Posterior cingulate gyrus (tissue), 11 donors: Measurements from ENCODE around the gene HDAC7.
A peak's percentile ranks its signal among the peaks of the same experiment; 100 is the strongest.

Experiments
- DNase-seq, 10 donors: peaks; one replicate each; pipeline versions ENCODE4 v3.0.0 to v3.0.0-alpha.2; 2020 to 2021; ENCODE audit warnings: mixed read lengths in 3 of 10
- intact Hi-C: fragments of 100-400 bp; cut with DNase I; formaldehyde crosslinking; loops from one replicate; pipeline ENCODE4 v1.15.1; 2023

HDAC7 gene

DNA sequence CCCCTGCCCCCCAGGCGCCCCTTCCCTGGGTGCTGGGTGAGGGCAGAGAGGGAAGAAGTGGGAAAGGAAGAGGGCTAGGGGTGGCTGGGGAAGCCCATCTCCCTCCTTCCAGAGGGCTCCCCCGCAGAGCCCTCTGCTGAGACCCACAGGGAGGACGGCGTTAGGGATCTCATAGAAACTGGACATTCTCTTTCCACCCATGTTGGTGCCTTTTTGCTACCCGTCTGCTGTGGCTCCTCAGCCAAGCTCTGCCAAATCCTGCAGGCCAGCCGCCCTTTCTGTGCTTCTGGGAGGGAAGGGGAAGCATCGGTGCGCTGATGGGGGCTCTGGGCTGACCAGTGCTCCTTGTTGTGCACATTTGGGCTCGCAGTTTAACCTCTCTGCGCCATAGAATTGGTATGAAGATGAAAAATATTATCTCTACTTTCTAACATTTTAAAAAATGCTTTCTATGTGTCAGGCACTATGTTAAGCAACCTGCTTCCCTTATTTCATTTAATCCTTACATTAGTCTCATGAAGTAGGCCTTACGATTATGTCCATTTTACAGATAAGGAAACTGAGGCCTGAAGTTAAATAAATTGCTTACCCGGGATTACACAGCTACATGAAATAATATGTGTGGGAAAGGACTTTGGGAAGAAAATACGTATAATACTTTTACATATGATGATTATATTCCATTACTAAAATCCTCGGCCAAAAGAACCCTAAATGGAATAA is 45.7 kb downstream of the HDAC7 start:
- intact Hi-C loops = no loop called here
- DNase-seq = peak in 3 of 10 donors; percentile 5 to 72 (median 71)

DNA sequence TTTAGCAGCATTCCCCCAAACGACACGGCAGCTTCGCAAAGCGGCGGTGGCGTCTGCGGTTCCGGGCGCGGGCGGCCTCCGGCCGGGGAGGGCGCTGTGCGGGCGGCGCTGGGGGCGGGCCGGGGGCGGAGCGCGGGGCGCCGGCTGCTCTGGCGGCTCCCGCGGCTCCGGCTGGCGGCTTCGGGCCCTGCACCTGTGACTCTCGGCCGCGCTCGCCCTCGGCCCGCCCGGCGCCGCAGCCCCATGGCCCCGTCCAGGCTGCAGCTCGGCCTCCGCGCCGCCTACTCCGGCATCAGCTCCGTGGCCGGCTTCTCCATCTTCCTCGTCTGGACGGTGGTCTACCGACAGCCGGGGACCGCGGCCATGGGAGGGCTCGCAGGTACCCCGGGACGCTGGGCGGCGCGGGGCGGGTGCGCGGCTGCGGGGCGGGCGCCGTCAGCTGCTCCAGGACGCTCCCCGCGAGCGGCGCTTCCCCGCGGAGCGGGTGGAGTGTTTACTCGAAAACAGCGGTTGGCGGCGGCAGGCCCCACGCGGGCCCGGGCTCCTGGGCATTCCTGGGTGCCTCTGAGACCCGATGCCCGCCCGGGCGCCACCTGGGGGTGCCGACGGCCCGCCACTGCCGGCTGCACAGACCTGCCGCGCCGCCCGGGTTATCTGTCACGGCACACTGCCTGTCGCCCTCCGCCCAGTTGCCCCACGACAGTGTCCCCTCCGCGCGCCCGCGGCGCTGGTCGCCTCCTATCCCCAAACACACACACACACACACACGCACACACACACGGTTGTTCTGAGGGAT is 46.4 kb downstream of the HDAC7 start, which contains the start of gene SLC48A1:
Gene SLC48A1 (plus strand): TSS at position 177 of the 796 bp plus-strand sequence. CDS start 67 bp downstream, at position 244.
- intact Hi-C loops = no loop called here
- DNase-seq = peak; percentile 61 to 96 (median 74)

DNA sequence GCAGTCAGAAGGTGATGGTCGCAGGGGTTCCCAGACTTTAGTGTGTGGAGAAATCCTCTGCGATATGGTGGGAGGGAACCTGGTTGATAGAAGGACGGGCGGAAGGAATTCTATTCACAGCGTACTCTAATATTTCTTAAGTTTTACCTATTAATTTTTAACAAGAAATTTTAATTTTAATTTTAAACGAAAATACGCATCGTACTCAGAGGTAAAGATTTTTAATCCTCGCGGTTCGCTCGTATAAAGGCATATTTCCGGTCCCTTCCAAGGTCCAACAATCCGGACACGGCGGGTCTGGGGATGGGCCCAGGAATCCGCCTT is 47.0 kb downstream of the HDAC7 start:
- intact Hi-C loops = no loop called here
- DNase-seq = no peak

DNA sequence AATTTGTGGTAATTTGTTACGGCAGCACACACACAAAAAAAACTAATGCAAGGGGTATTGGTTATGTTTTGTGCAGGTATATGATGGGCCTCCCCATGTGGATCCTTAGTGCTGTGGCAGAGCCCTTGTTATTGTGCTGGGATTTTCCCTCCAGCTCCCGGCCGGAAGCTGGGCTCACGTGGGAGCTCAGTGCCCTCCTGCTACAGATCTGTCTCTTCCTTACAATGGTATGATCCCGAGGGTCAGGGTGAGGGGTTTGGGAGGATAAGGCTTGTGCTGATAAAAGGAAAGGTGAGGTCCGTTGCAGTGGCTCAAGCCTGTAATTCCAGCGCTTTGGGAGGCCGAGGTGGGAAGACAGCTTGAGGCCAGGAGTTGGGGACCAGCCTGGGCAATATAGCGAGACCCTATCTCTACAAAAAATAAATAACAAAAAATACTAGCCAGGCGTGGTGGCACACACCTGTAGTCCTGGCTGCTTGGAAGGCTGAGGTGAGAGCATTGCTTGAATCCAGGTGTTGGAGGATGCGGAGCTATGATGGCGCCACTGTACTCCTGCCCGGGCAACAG is 47.5 kb downstream of the HDAC7 start:
- DNase-seq = peak in 4 of 10 donors; percentile 7 to 64 (median 50)
- intact Hi-C loops = no loop called here

DNA sequence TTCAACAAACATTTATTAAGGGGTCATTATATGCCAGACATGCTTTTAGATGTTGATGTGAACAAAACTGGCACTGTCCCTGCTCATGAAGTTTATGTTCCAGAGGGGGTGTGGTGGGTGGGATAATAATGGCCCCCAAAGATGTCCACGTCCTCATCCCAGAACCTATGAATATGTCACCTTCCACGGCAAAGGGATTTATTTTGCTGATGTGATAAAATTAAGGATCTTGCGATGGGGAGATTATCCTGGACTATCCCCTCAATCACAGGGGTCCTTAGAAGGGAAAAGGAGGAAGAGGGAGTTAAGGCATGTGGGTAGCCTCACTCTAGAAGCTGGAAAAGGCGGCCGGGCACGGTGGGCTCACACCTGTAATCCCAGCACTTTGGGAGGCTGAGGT is 48.4 kb downstream of the HDAC7 start:
- DNase-seq = peak in 3 of 10 donors; percentile 0 to 53 (median 20)
- intact Hi-C loops = no loop called here

DNA sequence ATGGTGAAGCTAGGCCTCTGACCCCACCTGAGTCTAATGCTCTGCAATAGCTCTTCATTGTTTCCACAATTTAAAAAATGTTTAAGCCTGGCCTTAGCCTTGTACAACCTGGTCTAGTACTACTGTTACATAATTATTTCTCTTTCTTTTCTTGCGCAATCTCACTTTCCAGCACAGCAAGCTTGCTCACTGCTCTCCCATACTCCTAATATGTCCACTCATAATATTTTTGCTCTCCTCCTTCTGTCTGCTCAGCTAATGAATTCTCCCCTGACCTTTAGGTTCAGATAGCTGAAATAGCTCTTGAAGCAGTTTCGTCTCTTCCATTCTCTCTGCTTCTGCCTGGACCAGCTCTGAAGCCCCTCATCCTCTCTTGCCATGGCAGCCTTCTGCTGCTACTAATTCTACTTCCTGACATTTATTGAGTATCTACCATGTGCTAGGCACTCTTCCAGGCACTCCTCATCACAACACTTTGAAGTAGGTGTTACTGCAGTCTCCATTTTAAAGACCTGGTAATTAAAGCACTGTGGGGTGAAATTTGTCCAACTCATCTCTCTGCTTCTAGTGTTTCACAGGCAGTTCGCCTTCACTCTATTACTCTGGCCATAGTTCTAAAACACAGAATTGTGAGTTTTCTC is 49.5 kb downstream of the HDAC7 start:
- intact Hi-C loops = no loop called here
- DNase-seq = no peak

DNA sequence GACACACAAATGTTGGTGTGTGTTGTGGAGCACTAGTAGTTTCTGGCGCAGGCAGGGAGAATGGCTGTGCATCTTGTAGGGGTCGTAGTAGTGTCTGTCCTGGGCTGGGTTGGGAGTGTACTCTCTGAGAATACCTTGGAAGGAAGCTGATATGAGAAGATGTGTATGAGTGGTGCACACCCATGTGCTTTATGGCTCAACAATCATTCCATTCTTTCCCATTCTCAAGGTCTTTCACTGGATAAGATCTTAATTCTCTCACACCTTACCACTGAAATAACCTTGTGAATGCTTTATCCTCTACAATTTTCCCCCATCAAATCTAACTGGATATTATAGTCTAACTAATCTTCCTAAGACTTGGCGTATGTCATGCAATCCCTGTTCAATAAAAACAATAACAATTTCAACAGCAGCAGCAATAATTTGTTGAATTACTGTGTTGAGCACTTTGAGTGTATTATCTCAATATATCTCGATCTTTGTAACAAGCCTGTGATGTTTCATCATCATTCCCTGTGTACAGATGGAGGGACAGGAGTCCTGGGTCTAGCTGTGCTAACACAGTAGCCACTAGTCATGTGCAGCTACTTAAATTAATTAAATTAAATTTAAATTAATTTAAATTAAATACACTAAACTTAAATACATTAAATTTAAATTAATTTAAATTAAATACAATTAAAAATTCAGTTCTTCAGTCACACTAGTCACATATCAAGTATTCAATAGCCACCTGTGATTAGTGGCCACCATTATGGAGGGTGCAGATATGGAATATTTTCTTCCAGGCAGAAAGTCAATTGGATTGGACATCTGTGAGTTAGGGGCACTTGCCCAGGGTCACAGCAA is 50.2 kb downstream of the HDAC7 start:
- DNase-seq = peak in 1 of 10 donors; percentile 15
- intact Hi-C loops = no loop called here

DNA sequence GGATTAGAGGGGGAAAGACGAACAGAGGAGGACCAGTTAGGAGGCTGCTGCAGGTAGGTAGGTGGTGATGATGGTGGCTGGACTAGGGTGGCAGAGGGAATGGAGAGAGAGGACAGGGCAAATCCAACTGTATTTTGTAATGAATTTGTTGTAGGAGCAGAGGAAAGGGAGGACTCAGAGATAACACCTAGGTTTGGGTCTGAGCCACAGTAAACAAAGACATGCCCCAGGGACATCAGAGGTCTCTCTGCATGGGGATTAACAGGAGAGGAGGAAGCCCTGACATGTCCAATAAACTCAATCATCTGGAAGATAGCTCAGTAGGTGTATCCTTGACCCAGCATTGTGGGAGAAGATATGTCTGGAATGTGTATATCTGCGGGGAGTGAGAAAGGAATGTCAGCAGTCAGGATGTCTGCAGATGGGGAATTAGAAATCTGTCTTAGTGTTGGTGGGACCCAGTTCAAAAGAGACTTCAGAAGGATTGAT is 51.3 kb downstream of the HDAC7 start:
- DNase-seq = no peak
- intact Hi-C loops = no loop called here

DNA sequence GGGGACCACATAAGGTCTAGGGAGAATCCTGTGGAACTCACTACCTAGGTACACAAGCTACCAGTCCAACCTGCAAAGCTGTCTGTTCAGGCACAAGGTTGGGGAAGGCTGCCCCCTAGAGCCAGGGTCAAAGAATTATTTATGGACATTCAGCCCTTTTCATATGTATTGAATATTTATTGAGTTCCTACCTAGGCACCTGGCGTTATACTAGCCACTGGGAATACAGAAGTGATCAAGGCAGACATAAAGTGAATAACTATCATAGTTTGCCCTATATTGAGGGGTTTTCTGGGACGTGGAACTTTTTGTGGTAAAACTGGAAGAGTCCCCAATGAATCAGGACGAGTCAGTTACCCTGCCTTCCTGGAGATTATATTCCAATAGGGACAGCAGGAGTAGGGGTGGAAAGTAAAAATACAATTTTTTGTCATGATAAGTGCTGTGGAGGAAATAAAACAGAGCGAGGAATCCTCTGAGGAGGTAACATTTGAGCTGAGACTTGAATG is 52.4 kb downstream of the HDAC7 start:
- DNase-seq = peak in 8 of 10 donors; percentile 27 to 81 (median 61)
- intact Hi-C loops = no loop called here

DNA sequence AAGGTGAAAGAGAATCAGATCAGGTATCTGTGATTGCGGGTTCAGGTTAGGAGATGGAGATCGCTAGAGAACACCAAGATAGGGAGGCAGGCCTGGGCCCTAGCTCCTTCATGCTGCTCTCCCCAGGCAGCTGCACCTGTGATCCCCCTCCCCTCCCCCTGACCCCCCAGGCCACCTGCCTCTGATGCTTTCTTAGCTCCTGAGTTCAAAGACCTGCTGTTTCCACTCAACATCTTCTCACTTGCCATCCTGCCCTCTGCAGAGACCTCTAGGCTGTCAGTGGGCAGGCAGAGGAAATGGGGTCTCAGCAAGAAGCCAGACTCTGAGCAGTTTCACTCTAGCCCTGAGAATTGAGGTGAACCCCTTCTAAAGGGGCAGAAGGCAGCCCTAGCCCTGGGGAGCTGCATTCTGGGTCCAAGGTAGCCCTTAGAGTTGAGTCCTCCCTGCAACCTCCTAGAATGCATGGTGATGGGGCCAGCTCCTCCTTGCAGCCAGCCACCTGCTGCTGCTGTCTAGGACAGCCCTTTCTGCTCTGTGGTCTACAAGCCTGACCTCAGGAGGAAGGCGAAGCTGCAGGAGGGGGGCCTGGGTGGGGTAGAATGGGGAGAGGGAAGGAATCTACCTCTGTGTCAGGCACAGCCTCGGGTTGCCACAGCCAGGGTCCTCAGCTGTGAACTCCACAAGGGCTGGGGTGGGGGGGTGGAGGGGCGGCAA is 53.0 kb downstream of the HDAC7 start:
- intact Hi-C loops = no loop called here

DNA sequence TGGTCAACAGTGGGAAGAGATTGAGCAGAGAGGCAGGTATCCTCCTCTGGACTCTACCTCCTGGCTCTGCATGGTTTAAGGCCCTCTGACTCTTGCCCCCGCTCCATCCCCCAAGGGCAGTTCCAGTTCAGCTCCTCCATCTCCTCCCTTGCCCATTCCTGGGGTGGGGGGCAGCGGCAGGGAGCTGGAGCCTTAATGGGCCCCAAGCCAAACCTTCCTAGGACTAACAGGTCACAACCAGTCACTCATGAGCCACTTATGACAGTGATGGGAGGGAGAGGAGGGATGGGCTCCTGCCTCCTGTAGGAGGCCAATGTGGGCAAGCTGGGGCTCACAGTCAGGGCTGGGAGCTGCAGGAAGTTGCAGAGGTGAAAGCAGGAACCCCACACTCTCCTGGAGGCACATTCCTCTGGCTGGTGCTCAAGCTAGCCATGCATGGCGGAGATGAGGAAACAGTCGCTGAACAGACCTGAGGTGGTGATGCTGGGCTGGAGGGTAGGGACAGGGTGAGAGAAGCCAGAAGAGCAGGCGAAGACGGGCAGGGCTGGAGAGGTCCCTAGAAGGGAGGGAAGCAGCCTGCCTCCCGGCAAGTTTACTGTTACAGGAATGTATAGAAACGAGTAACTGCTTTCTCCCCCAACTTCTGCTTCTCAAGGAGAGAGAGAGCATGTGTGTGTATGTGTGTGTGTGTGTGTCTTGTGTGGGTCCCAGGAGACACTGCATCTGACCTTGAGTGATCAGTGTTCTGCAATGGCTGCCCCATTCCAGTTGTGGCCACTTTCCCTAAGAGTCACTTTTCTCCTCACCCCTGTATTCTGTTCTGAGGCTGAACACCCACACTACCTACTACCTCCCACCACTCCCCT is 56.0 kb downstream of the HDAC7 start:
- intact Hi-C loops = no loop called here

More for the DNA sequence above, 53.0 kb downstream of the HDAC7 start:
- DNase-seq = peak in 1 of 10 donors; percentile 26

DNA sequence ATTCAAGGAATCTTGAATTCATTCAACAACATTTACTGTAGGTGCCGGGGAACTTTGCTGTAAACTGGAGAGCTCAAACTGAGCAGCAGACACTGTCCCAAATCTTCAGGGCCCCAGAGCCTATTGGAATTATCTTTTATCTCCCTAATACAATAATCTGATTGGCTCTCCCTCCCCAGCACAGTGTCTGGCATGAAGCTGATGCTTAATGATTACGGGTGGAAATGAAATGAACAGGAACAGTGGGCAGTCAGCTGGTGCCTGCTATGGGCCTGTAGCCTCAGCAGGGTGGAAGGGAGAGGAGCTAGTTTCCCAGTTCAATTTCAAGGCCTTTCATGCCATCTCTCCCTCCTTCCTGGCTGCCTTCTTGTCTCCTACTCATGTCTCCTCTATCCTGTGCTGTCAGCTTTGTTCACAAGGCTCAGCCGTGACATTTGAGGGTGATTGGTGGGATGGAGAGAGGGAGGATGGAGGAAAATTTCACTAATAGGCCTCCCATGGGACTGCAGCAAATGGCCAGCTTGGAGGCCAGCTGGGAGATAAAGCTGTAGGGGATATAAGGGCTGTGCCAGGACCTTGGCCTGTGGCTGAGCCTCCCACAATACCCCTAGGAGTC is 56.7 kb downstream of the HDAC7 start:
- DNase-seq = peak in 1 of 10 donors; percentile 9
- intact Hi-C loops = no loop called here

More for the DNA sequence above, 56.0 kb downstream of the HDAC7 start:
- peak in 3 of 10 donors; percentile 7 to 42 (median 23) for DNase-seq

DNA sequence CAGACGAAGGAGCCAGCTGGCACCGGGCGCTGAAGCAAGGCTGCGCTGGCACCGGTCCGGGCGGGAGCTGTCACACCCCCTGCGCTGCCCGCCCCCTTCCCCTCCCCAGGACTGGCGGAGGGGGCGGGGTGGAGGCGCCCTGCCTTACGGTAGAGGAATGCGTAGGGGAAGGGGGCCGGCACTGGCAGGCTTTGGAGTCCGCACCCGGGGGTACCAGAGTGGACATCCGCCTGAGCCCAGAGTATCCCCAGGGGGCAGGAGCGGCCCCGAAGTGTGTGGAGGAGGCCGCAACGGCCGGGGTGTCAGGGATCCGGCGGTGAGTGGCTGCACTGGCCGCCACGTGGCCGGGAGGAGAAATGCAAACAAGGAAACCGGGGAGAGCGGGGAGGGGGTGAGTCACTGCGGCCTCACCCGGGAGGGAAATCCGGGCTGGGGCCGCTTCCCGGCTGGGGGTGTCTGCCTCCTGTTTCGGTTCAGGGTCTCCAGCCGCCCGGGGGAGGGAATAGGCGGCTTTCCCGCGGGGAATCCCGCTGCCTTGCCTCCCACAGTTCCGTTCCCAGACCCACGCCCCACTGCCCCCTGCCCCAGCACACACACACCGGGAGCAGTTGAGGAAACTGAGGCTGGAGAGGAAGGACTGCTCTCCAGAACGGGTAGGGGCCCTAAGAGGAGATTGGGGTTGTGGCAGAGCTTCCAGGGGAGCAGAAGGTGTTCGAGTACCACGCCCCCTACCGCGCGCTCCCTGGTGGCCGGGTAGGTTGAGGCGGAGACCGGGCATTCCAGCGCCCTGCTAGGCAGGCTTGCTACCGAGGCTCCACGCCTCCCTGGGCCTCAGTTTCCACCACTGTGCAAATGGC is 60.6 kb downstream of the HDAC7 start, which contains the start of gene RAPGEF3:
Gene RAPGEF3 (minus strand): TSS at position 47 of the 857 bp plus-strand sequence. CDS start 324 bp downstream, outside the sequence.
- peak; percentile 78 to 98 (median 85) for DNase-seq

DNA sequence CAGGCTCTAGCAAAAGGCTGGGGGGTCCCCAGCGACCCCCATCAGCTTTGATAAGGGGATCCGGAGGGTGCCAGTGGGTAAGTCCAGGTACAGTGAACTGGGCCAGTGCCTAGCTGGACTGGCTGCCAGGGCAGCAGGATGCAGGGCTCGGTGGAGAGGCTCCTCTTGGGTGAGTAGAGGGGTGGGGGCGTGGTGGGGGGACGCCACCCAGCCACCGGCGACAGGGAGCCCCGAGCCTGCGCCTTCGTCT is 61.2 kb downstream of the HDAC7 start:
- DNase-seq = no peak
- intact Hi-C loops = loop anchor here (2.0 kb wide), 1 partner anchor 42 kb away; no protein-coding TSS in a partner anchor

More for the DNA sequence above, 60.6 kb downstream of the HDAC7 start, which contains the start of gene RAPGEF3:
- intact Hi-C loops = loop anchor here (2.0 kb wide), 1 partner anchor 42 kb away; no protein-coding TSS in a partner anchor

DNA sequence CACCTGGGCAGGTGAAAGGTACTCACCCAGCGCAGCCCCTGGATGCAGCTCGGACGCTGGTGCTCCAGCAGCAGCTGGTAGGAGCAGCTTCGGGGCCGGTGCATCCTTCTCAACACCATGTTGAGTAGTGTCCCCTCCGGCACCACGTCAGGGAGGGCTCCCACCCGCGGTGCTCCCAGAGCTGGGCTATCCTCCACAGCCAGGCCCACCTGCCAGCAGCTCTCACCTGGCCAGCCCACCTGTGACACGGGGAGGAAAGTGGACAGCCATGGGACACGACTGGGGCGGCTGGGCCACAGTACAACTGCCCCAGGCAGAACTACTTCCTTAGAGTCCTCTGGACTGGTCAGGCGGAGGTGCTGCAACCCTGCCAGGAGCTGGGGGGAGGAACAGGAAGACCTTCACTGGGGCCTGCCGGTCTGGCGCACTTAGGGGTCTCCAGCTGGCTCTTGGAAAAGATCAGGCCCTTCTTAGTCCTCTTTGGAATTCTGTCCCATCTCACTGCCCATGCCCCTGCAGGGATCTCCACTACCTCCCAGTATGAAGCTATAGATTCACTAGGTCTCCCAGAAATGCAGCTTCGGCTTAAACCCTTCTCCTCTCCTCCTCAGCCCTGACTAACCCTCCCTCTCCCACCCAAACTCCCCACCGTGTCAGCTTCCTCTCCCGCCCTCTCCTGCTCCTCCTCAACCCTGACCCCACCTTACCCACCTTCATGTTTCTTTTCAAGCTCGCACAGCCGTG is 61.7 kb downstream of the HDAC7 start:
- intact Hi-C loops = loop anchor here (2.0 kb wide), 1 partner anchor 41 kb away; no protein-coding TSS in a partner anchor

More for the DNA sequence above, 61.7 kb downstream of the HDAC7 start:
- DNase-seq = peak in 3 of 10 donors; percentile 32 to 85 (median 74)
